K562 (cell line): ENCODE data around the gene C9orf50.

ENCODE experiments used
- CHD2 ChIP-seq: IDR thresholded peaks from 2 replicates; pipeline ENCODE4 v1.6.1; 2011; ENCODE audit warnings: low read depth, low read length
- PCBP1 ChIP-seq: fragments of 200-400 bp; formaldehyde crosslinking; IDR thresholded peaks from 2 replicates; pipeline ENCODE4 v1.6.1; 2018; ENCODE audit warnings: mild to moderate bottlenecking, low read depth, low read length; ENCODE audit not compliant: poor library complexity, severe bottlenecking
- RCOR1 ChIP-seq, 2 experiments: IDR thresholded peaks; 2 replicates each; pipeline ENCODE4 v1.6.1; 2012; ENCODE audit warnings: low read depth in 2 of 2, low read length in 2 of 2, borderline replicate concordance in 1 of 2, improper control_type of control experiment in 1 of 2

DNA sequence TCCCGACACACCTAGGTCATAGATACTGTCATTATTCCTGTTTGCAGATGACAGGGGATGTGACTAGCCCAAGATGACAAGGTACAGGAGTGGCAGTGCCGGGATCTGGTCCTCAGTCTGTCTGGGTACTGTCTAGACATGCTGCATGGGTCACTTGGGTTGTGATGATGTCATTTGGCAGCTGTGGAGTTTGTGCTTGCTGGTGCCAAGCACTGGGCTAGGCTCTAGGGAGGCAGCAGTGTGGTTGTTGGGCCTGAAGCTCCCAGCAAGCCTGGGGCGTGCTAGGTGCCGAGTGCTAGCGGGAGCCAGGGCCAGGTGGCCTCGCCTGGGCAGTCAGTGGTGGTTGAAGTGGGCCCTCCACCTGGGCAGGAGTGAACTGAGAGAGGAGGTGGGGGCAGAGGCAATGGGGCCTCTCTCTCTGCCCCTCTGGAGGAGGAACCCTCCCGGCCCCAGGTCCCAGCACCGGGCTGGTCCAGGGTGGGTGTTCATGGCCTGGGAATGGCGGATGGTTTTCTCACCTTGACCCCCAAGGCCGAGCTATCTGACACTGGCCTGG is 29.9 kb upstream of the C9orf50 start:
- TF ChIP-seq CHD2 (no peak), PCBP1 (no peak), RCOR1 (IDR thresholded peaks at IDR 0.05; ENCODE audit: borderline replicate concordance in 1 of 2, low read depth in 2 of 2, low read length in 2 of 2) (no peak)
